HCT116 (cell line): ENCODE data around the gene FAM168A.

Source experiments
- JUND ChIP-seq: IDR thresholded peaks from 2 replicates; pipeline ENCODE4 v1.6.1; 2012
- POLR2AphosphoS5 ChIP-seq: IDR thresholded peaks from 2 replicates; pipeline ENCODE4 v1.6.1; 2011; ENCODE audit warnings: mild to moderate bottlenecking, low read depth, low read length, moderate library complexity
- SP1 ChIP-seq: IDR thresholded peaks from 2 replicates; pipeline ENCODE4 v1.6.1; 2012; ENCODE audit warnings: low read depth
- YY1 ChIP-seq: IDR thresholded peaks from 2 replicates; pipeline ENCODE4 v1.6.1; 2011; ENCODE audit warnings: low read length, low read depth, moderate library complexity, mild to moderate bottlenecking; ENCODE audit not compliant: insufficient replicate concordance; ENCODE audit errors: extremely low read depth
- TF ChIP-seq, protein P1 (sequence below), 3 experiments: fragments of 200-600 bp in 1 of 3; sonication (generic) in 1 of 3; IDR thresholded peaks in 2 of 3; conservative IDR thresholded peaks in 1 of 3; 2 replicates each; pipeline ENCODE4 v1.5.1; 2012 to 2017; ENCODE audit warnings: low read depth in 2 of 3, low read length in 2 of 3, antibody characterized with exemption in 1 of 3, borderline replicate concordance in 1 of 3, control low read depth in 1 of 3, mild to moderate bottlenecking in 1 of 3, mixed read lengths in 1 of 3, mixed run types in 1 of 3, moderate library complexity in 1 of 3; ENCODE audit not compliant: insufficient read depth in 1 of 3

GRCh38 chr11:73379189-73379880, 218.6 kb downstream of the FAM168A start:
- TF ChIP-seq SP1 (no peak), YY1 (no peak), POLR2AphosphoS5 (no peak), JUND (no peak)
- TF ChIP-seq, protein P1, sequence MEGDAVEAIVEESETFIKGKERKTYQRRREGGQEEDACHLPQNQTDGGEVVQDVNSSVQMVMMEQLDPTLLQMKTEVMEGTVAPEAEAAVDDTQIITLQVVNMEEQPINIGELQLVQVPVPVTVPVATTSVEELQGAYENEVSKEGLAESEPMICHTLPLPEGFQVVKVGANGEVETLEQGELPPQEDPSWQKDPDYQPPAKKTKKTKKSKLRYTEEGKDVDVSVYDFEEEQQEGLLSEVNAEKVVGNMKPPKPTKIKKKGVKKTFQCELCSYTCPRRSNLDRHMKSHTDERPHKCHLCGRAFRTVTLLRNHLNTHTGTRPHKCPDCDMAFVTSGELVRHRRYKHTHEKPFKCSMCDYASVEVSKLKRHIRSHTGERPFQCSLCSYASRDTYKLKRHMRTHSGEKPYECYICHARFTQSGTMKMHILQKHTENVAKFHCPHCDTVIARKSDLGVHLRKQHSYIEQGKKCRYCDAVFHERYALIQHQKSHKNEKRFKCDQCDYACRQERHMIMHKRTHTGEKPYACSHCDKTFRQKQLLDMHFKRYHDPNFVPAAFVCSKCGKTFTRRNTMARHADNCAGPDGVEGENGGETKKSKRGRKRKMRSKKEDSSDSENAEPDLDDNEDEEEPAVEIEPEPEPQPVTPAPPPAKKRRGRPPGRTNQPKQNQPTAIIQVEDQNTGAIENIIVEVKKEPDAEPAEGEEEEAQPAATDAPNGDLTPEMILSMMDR (IDR thresholded peaks at IDR 0.05 in 2 of 3, conservative IDR thresholded peaks at IDR 0.05 in 1 of 3; ENCODE audit: borderline replicate concordance in 1 of 3, insufficient read depth in 1 of 3, low read depth in 2 of 3, low read length in 2 of 3) = no peak
